ENCODE measurements around the gene NOX5.

DNA sequence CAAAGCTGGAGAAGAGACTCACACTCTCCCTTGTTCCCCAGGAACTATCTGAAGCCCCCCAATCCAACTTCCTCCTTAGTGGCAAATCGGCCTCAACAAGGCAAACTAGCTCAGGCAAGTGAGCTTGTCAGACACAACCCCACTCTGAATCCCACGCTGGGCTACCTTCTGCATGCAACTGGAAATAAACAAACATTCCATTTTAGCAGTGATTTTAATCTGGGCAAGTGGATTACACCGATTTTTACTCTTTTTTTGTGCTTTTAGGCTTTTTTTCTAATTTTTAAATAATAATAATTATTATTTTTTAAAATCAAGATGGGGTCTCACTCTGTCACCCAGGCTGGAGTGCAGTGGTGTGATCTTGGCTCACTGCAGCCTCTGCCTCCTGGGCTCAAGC, 2.9 kb upstream of the NOX5 start:
- TF ChIP-seq, protein P1, sequence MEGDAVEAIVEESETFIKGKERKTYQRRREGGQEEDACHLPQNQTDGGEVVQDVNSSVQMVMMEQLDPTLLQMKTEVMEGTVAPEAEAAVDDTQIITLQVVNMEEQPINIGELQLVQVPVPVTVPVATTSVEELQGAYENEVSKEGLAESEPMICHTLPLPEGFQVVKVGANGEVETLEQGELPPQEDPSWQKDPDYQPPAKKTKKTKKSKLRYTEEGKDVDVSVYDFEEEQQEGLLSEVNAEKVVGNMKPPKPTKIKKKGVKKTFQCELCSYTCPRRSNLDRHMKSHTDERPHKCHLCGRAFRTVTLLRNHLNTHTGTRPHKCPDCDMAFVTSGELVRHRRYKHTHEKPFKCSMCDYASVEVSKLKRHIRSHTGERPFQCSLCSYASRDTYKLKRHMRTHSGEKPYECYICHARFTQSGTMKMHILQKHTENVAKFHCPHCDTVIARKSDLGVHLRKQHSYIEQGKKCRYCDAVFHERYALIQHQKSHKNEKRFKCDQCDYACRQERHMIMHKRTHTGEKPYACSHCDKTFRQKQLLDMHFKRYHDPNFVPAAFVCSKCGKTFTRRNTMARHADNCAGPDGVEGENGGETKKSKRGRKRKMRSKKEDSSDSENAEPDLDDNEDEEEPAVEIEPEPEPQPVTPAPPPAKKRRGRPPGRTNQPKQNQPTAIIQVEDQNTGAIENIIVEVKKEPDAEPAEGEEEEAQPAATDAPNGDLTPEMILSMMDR (conservative IDR thresholded peaks at IDR 0.05; ENCODE audit: low read depth, low read length) = no peak
- TF ChIP-seq EZH2 (IDR thresholded peaks at IDR 0.05; ENCODE audit: borderline replicate concordance, low read depth, low read length, poor library complexity, severe bottlenecking) = no peak
